ENCODE results near the gene MREG.

Gene MREG

GRCh38 chr2:216033403-216033802 is 20.1 kb upstream of the MREG start:
- no peak for DNase-seq (ENCODE audit: extremely low read depth, low read depth)
- TF ChIP-seq CTCF (IDR thresholded peaks at IDR 0.05; ENCODE audit: low read depth, low read length) = no peak

GRCh38 chr2:216031960-216032689 is 18.8 kb upstream of the MREG start:
- TF ChIP-seq CTCF (IDR thresholded peaks at IDR 0.05; ENCODE audit: low read depth, low read length) = no peak
- peak; percentile 43 for DNase-seq (ENCODE audit: extremely low read depth, low read depth)

- DNase-seq (ENCODE audit: extremely low read depth, low read depth) = no peak
- TF ChIP-seq CTCF (IDR thresholded peaks at IDR 0.05; ENCODE audit: low read depth, low read length) = no peak
Observed at GRCh38 chr2:216030216-216030615, 16.9 kb upstream of the MREG start.

GRCh38 chr2:216029416-216030129 is 16.2 kb upstream of the MREG start:
- no peak for TF ChIP-seq CTCF (IDR thresholded peaks at IDR 0.05; ENCODE audit: low read depth, low read length)
- DNase-seq (ENCODE audit: extremely low read depth, low read depth) = no peak

- no peak for DNase-seq (ENCODE audit: extremely low read depth, low read depth)
- no peak for TF ChIP-seq CTCF (IDR thresholded peaks at IDR 0.05; ENCODE audit: low read depth, low read length)
Observed at GRCh38 chr2:216024779-216025336, 11.5 kb upstream of the MREG start.

GRCh38 chr2:216023055-216023648 is 9.8 kb upstream of the MREG start:
- peak; percentile 77 for TF ChIP-seq CTCF (IDR thresholded peaks at IDR 0.05; ENCODE audit: low read depth, low read length)
- DNase-seq (ENCODE audit: extremely low read depth, low read depth) = no peak
